Esophagus muscularis mucosa (tissue), 4 donors: ENCODE data around the gene MAP2K5. TPM values are rescaled to one million over a fixed set of nuclear protein-coding genes. Genes with fewer than 3 reads are reported as not detected.

ENCODE experiments used
- DNase-seq: peaks from one replicate; pipeline ENCODE4 v3.0.0-alpha.2; 2017; ENCODE audit errors: extremely low spot score
- H3K27ac ChIP-seq, 4 donors: fragments of 200-600 bp; sonication (generic); replicated peaks in 1 of 4; 1 replicate in 3 of 4; 2 replicates in 1 of 4; pipeline ENCODE4 v1.5.1; 2016 to 2019; ENCODE audit warnings: mild to moderate bottlenecking in 1 of 4
- H3K27me3 ChIP-seq, 4 donors: fragments of 200-600 bp; sonication (generic); one replicate each; pipeline versions ENCODE4 v1.5.1 to v1.6.0; 2016 to 2019
- H3K36me3 ChIP-seq, 4 donors: fragments of 200-600 bp; sonication (generic); one replicate each; pipeline ENCODE4 v1.5.1; 2016 to 2019
- H3K4me1 ChIP-seq, 4 donors: fragments of 200-600 bp; sonication (generic); one replicate each; pipeline ENCODE4 v1.5.1; 2016 to 2019
- H3K4me3 ChIP-seq, 4 donors: fragments of 200-600 bp; sonication (generic); 1 replicate in 2 of 4; 2 replicates in 2 of 4; pipeline ENCODE4 v1.5.1; 2016 to 2019; ENCODE audit warnings: mild to moderate bottlenecking in 4 of 4, moderate library complexity in 1 of 4
- H3K9me3 ChIP-seq, 4 donors: fragments of 200-600 bp; sonication (generic); 1 replicate in 3 of 4; 2 replicates in 1 of 4; pipeline ENCODE4 v1.5.1; 2016 to 2019
- CTCF ChIP-seq, 3 experiments: fragments of 200-600 bp in 2 of 3; fragments of 450-650 bp in 1 of 3; sonication (generic) in 2 of 3; IDR thresholded peaks; one replicate each; pipeline ENCODE4 v1.5.1; 2017 to 2019; ENCODE audit warnings: antibody characterized with exemption in 3 of 3, mild to moderate bottlenecking in 2 of 3, moderate library complexity in 1 of 3
- EP300 ChIP-seq: sonication (generic); formaldehyde crosslinking; IDR thresholded peaks from one replicate; pipeline ENCODE4 v1.6.1; 2017; ENCODE audit warnings: antibody characterized with exemption
- POLR2A ChIP-seq: fragments of 450-650 bp; IDR thresholded peaks from one replicate; pipeline ENCODE4 v1.6.1; 2017; ENCODE audit warnings: antibody characterized with exemption, moderate library complexity, mild to moderate bottlenecking, low read depth
- POLR2AphosphoS5 ChIP-seq, 2 donors: sonication (generic); formaldehyde crosslinking; IDR thresholded peaks; one replicate each; pipeline ENCODE4 v1.6.1; 2017; ENCODE audit warnings: antibody characterized with exemption in 2 of 2
- WGBS: methylation state at CpG from one replicate; pipeline ENCODE4 v1.1.5; 2018; 5-methylcytosine and 5-hydroxymethylcytosine counted together
- intact Hi-C: fragments of 100-400 bp; cut with DNase I; formaldehyde crosslinking; loops from one replicate; pipeline ENCODE4 v1.15.1; 2023
- total RNA-seq, 4 donors: library from RNA; depleted of rRNA; stranded (reverse); fragments of >200 nt; gene quantifications; one replicate each; pipeline versions ENCODE4 v1.1.0 to v1.2.1, GENCODE V29; 2016

MAP2K5 gene
- total RNA-seq, 4 donors from 2014 or later, result 7.8 to 11.9 (median 10.6) TPM

GRCh38 chr15:67845974-67846373 lies 303.5 kb downstream of the MAP2K5 start:
- no peaks in the 10 kb centered on the region for H3K36me3 ChIP-seq
- no peak for TF ChIP-seq EP300
- no peak for TF ChIP-seq CTCF (IDR thresholded peaks at IDR 0.05)
- TF ChIP-seq POLR2AphosphoS5 (IDR thresholded peaks at IDR 0.05), result no peak
- intact Hi-C loops, result no loop called here
- H3K4me3 ChIP-seq, result no peak overlapping the region
- no peak for DNase-seq
- H3K27ac ChIP-seq, result no peak overlapping the region
- H3K9me3 ChIP-seq, result no peaks in the 10 kb centered on the region
- WGBS, result 86% methylated on average over 5 of the region's 5 CpGs
- no peaks in the 10 kb centered on the region for H3K27me3 ChIP-seq
- peaks cover 6 to 20% (median 18%) of the 10 kb centered on the region in 4 donors for H3K4me1 ChIP-seq

GRCh38 chr15:67849538-67849937 lies 307.0 kb downstream of the MAP2K5 start:
- WGBS, result 100% methylated on average over 1 of the region's 1 CpG

GRCh38 chr15:67850336-67850735 lies 307.8 kb downstream of the MAP2K5 start:
- no peaks in the 10 kb centered on the region for H3K36me3 ChIP-seq
- no peaks in the 10 kb centered on the region for H3K9me3 ChIP-seq
- WGBS, result 71% methylated on average over 7 of the region's 7 CpGs
- H3K27me3 ChIP-seq, result no peaks in the 10 kb centered on the region
- TF ChIP-seq EP300, result no peak
- no peak for TF ChIP-seq POLR2AphosphoS5 (IDR thresholded peaks at IDR 0.05)
- TF ChIP-seq POLR2A, result no peak
- H3K4me3 ChIP-seq, result no peak overlapping the region
- no peak overlapping the region for H3K27ac ChIP-seq
- no peak for DNase-seq
- intact Hi-C loops, result no loop called here
- H3K4me1 ChIP-seq, result no peaks in the 10 kb centered on the region

More at GRCh38 chr15:67849538-67849937, 307.0 kb downstream of the MAP2K5 start:
- no peaks in the 10 kb centered on the region for H3K4me1 ChIP-seq
- no peaks in the 10 kb centered on the region for H3K27me3 ChIP-seq
- no peak for TF ChIP-seq EP300
- TF ChIP-seq CTCF (IDR thresholded peaks at IDR 0.05), result no peak
- no peak for TF ChIP-seq POLR2AphosphoS5 (IDR thresholded peaks at IDR 0.05)
- TF ChIP-seq POLR2A, result no peak
- H3K27ac ChIP-seq, result no peak overlapping the region
- intact Hi-C loops, result no loop called here
- H3K36me3 ChIP-seq, result no peaks in the 10 kb centered on the region
- DNase-seq, result no peak
- no peak overlapping the region for H3K4me3 ChIP-seq
- H3K9me3 ChIP-seq, result no peaks in the 10 kb centered on the region

- TF ChIP-seq POLR2AphosphoS5 (IDR thresholded peaks at IDR 0.05), result no peak
- TF ChIP-seq EP300, result no peak
- TF ChIP-seq POLR2A, result no peak
- no peak for TF ChIP-seq CTCF (IDR thresholded peaks at IDR 0.05)
- 62% methylated on average over 4 of the region's 4 CpGs for WGBS
Observed at GRCh38 chr15:67850994-67851571, 308.6 kb downstream of the MAP2K5 start.

GRCh38 chr15:67852418-67852817 lies 309.9 kb downstream of the MAP2K5 start:
- 82% methylated on average over 3 of the region's 3 CpGs for WGBS
- H3K4me1 ChIP-seq, result no peaks in the 10 kb centered on the region

More at GRCh38 chr15:67850994-67851571, 308.6 kb downstream of the MAP2K5 start:
- H3K9me3 ChIP-seq, result no peaks in the 10 kb centered on the region
- no peak for DNase-seq
- no peaks in the 10 kb centered on the region for H3K4me1 ChIP-seq
- no peak overlapping the region for H3K27ac ChIP-seq
- no peaks in the 10 kb centered on the region for H3K36me3 ChIP-seq
- intact Hi-C loops, result no loop called here
- no peaks in the 10 kb centered on the region for H3K27me3 ChIP-seq
- H3K4me3 ChIP-seq, result no peak overlapping the region

GRCh38 chr15:67853454-67853853 lies 311.0 kb downstream of the MAP2K5 start:
- Histone ChIP-seq H3K36me3 (no peaks in the 10 kb centered on the region), H3K9me3 (no peaks in the 10 kb centered on the region), H3K4me3 (no peak overlapping the region), H3K27ac (no peak overlapping the region), H3K4me1 (no peaks in the 10 kb centered on the region), H3K27me3 (no peaks in the 10 kb centered on the region)
- intact Hi-C loops, result no loop called here
- TF ChIP-seq CTCF (IDR thresholded peaks at IDR 0.05) (no peak), POLR2A (no peak), POLR2AphosphoS5 (IDR thresholded peaks at IDR 0.05) (no peak), EP300 (no peak)
- peak; percentile 66 for DNase-seq
- WGBS, result 90% methylated on average over 3 of the region's 3 CpGs

More at GRCh38 chr15:67852418-67852817, 309.9 kb downstream of the MAP2K5 start:
- TF ChIP-seq POLR2AphosphoS5 (IDR thresholded peaks at IDR 0.05), result no peak
- H3K27ac ChIP-seq, result no peak overlapping the region
- no peaks in the 10 kb centered on the region for H3K36me3 ChIP-seq
- intact Hi-C loops, result no loop called here
- no peaks in the 10 kb centered on the region for H3K9me3 ChIP-seq
- DNase-seq, result no peak
- no peaks in the 10 kb centered on the region for H3K27me3 ChIP-seq
- H3K4me3 ChIP-seq, result no peak overlapping the region
